WTC11 (cell line): ENCODE results near the gene ZBTB7C. TPM values are rescaled to one million over a fixed set of nuclear protein-coding genes. Genes with fewer than 3 reads are reported as not detected.

Experiments
- ATAC-seq: fragments of 200-7000 bp; cut with Tn5 transposase; 2 replicates; pipeline ENCODE4 v1.10.0; 2021; ENCODE audit warnings: mild to moderate bottlenecking, moderate library complexity
- CTCF ChIA-PET: fragments of 300-600 bp; sonication (Branson Sonifier 250); formaldehyde crosslinking; loops from one replicate; lab custom pipeline; 2021; ENCODE audit warnings: antibody characterized with exemption; lab: Charles Lee
- POLR2A ChIA-PET: fragments of 350-600 bp; sonication (Branson Sonifier 250); formaldehyde crosslinking; loops from one replicate; lab custom pipeline; 2021; ENCODE audit warnings: antibody characterized with exemption; lab: Charles Lee
- DNase-seq: peaks from one replicate; pipeline ENCODE4 v3.0.0; 2021; ENCODE audit warnings: low spot score
- H3K27ac Mint-ChIP-seq: 2 replicates; pipeline ENCODE4 v1.8.0; 2021; ENCODE audit warnings: mixed read lengths
- H3K27me3 Mint-ChIP-seq: 2 replicates; pipeline ENCODE4 v1.8.0; 2021; ENCODE audit warnings: low read depth, mild to moderate bottlenecking, moderate library complexity, mixed read lengths
- H3K36me3 Mint-ChIP-seq: 2 replicates; pipeline ENCODE4 v1.8.0; 2021; ENCODE audit warnings: mixed read lengths
- H3K4me1 Mint-ChIP-seq: 2 replicates; pipeline ENCODE4 v1.8.0; 2022; ENCODE audit warnings: mixed read lengths
- H3K4me3 Mint-ChIP-seq: 2 replicates; pipeline ENCODE4 v1.8.0; 2021; ENCODE audit warnings: mild to moderate bottlenecking, moderate library complexity, mixed read lengths
- H3K9me3 Mint-ChIP-seq: 2 replicates; pipeline ENCODE4 v1.8.0; 2021; ENCODE audit warnings: mixed read lengths
- CBFB ChIP-seq: sonication (generic); formaldehyde crosslinking; IDR thresholded peaks from 2 replicates; pipeline ENCODE4 v1.8.1; 2022; ENCODE audit warnings: mild to moderate bottlenecking, low read depth, missing genetic modification reagents
- CREM ChIP-seq: sonication (generic); formaldehyde crosslinking; IDR thresholded peaks from 2 replicates; pipeline ENCODE4 v1.8.1; 2022; ENCODE audit warnings: mild to moderate bottlenecking, missing genetic modification reagents, moderate library complexity
- ETV6 ChIP-seq: sonication (generic); formaldehyde crosslinking; IDR thresholded peaks from 2 replicates; pipeline ENCODE4 v1.8.1; 2022; ENCODE audit warnings: mild to moderate bottlenecking, missing genetic modification reagents
- FOXP4 ChIP-seq: sonication (generic); formaldehyde crosslinking; IDR thresholded peaks from 2 replicates; pipeline ENCODE4 v1.8.0; 2022; ENCODE audit warnings: mild to moderate bottlenecking, missing genetic modification reagents
- GTF2I ChIP-seq: fragments of 250-450 bp; sonication (Bioruptor Pico); conservative IDR thresholded peaks from 2 replicates; pipeline ENCODE4 v1.4.0; 2021; ENCODE audit warnings: mild to moderate bottlenecking
- IRF2 ChIP-seq: sonication (generic); formaldehyde crosslinking; IDR thresholded peaks from 2 replicates; pipeline ENCODE4 v1.8.0; 2022; ENCODE audit warnings: low read depth, missing genetic modification reagents, borderline replicate concordance
- NFATC4 ChIP-seq: fragments of 250-450 bp; sonication (Bioruptor Pico); IDR thresholded peaks from 2 replicates; pipeline ENCODE4 v1.9.0; 2021; ENCODE audit warnings: mild to moderate bottlenecking
- NR1H2 ChIP-seq: sonication (generic); formaldehyde crosslinking; IDR thresholded peaks from 2 replicates; pipeline ENCODE4 v1.9.0; 2021; ENCODE audit warnings: mild to moderate bottlenecking, moderate library complexity, missing genetic modification reagents
- NR3C1 ChIP-seq: sonication (generic); formaldehyde crosslinking; conservative IDR thresholded peaks from 2 replicates; pipeline ENCODE4 v1.8.1; 2023; ENCODE audit warnings: low read depth, mild to moderate bottlenecking, missing genetic modification reagents
- TEAD1 ChIP-seq: sonication (generic); formaldehyde crosslinking; IDR thresholded peaks from 2 replicates; pipeline ENCODE4 v1.8.0; 2022; ENCODE audit warnings: mild to moderate bottlenecking, missing genetic modification reagents
- ZNF423 ChIP-seq: fragments of 250-450 bp; sonication (Bioruptor Pico); IDR thresholded peaks from 2 replicates; pipeline ENCODE4 v2.1.2; 2022; ENCODE audit warnings: mild to moderate bottlenecking, moderate library complexity
- ZNF425 ChIP-seq: fragments of 250-450 bp; sonication (Bioruptor Pico); conservative IDR thresholded peaks from 2 replicates; pipeline ENCODE4 v1.9.0; 2021; ENCODE audit warnings: mild to moderate bottlenecking
- ZSCAN18 ChIP-seq: fragments of 250-450 bp; sonication (Bioruptor Pico); IDR thresholded peaks from 2 replicates; pipeline ENCODE4 v2.1.2; 2022; ENCODE audit warnings: mild to moderate bottlenecking, moderate library complexity
- total RNA-seq: library from RNA; stranded (reverse); gene quantifications from 3 replicates; pipeline ENCODE4 v1.2.3, GENCODE V29; 2021
- TF ChIP-seq, protein P1 (sequence below): sonication (generic); formaldehyde crosslinking; IDR thresholded peaks from 2 replicates; pipeline ENCODE4 v1.8.0; 2023; ENCODE audit warnings: mild to moderate bottlenecking, missing genetic modification reagents
- TF ChIP-seq, protein P2 (sequence below): fragments of 200-600 bp; IDR thresholded peaks from 2 replicates; pipeline ENCODE4 v1.8.0; 2022; ENCODE audit warnings: antibody characterized with exemption
- TF ChIP-seq, protein P3 (sequence below): sonication (generic); formaldehyde crosslinking; IDR thresholded peaks from 2 replicates; pipeline ENCODE4 v1.8.1; 2023; ENCODE audit warnings: mild to moderate bottlenecking, missing genetic modification reagents, borderline replicate concordance

The ZBTB7C gene
- total RNA-seq, 1 experiment from 2014 or later, result 0.48 TPM

- TF ChIP-seq, protein P1, sequence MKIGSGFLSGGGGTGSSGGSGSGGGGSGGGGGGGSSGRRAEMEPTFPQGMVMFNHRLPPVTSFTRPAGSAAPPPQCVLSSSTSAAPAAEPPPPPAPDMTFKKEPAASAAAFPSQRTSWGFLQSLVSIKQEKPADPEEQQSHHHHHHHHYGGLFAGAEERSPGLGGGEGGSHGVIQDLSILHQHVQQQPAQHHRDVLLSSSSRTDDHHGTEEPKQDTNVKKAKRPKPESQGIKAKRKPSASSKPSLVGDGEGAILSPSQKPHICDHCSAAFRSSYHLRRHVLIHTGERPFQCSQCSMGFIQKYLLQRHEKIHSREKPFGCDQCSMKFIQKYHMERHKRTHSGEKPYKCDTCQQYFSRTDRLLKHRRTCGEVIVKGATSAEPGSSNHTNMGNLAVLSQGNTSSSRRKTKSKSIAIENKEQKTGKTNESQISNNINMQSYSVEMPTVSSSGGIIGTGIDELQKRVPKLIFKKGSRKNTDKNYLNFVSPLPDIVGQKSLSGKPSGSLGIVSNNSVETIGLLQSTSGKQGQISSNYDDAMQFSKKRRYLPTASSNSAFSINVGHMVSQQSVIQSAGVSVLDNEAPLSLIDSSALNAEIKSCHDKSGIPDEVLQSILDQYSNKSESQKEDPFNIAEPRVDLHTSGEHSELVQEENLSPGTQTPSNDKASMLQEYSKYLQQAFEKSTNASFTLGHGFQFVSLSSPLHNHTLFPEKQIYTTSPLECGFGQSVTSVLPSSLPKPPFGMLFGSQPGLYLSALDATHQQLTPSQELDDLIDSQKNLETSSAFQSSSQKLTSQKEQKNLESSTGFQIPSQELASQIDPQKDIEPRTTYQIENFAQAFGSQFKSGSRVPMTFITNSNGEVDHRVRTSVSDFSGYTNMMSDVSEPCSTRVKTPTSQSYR (CRISPR knock-in tag), result no peak
- TF ChIP-seq, all 79 proteins: peak for 0
Observed at GRCh38 chr18:48404716-48405507, 4.3 kb downstream of the ZBTB7C start (continued).

DNA sequence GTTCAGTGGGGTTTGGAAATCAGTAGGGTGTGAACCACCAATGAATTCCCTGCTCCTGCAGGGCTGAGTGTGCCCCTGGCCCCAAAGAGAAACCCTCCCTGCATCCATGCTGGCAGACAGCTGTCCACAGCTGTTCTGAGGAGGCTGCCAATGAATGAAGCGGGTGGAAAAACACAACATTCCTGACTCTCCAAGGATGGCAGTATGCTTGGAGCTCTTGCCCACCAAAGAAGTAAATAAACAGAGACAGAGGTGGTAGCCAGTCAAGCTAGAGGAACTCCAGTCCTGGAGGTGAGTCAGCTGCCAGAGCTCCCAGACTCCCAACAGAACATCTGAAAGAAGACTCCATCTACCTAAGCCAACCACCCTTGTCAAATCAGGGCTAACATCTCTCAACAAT lies 6.2 kb downstream of the ZBTB7C start:
- no peaks in the 10 kb centered on the region for H3K36me3 Mint-ChIP-seq
- peaks cover 47% of the 10 kb centered on the region for H3K27me3 Mint-ChIP-seq
- no peak overlapping the region for H3K27ac Mint-ChIP-seq
- H3K9me3 Mint-ChIP-seq, result no peaks in the 10 kb centered on the region
- ATAC-seq (no peak), DNase-seq (no peak)
- POLR2A ChIA-PET, result no interaction called here
- peaks cover 22% of the 10 kb centered on the region for H3K4me1 Mint-ChIP-seq
- CTCF ChIA-PET, result interaction anchor here (1.0 kb wide), 1 partner anchor 42 kb away, joined by 3 read pairs; no protein-coding TSS in a partner anchor
- no peak overlapping the region for H3K4me3 Mint-ChIP-seq
- no peak for TF ChIP-seq ETV6 (CRISPR knock-in tag)
- no peak for TF ChIP-seq ZNF425 (CRISPR knock-in tag)
- no peak for TF ChIP-seq CBFB (CRISPR knock-in tag)
- no peak for TF ChIP-seq NR1H2 (CRISPR knock-in tag)
- TF ChIP-seq NFATC4 (CRISPR knock-in tag), result no peak
- no peak for TF ChIP-seq NR3C1 (CRISPR knock-in tag)
- no peak for TF ChIP-seq FOXP4 (CRISPR knock-in tag)
- no peak for TF ChIP-seq ZSCAN18 (CRISPR knock-in tag)
- TF ChIP-seq IRF2 (CRISPR knock-in tag), result no peak
- TF ChIP-seq, protein P2, sequence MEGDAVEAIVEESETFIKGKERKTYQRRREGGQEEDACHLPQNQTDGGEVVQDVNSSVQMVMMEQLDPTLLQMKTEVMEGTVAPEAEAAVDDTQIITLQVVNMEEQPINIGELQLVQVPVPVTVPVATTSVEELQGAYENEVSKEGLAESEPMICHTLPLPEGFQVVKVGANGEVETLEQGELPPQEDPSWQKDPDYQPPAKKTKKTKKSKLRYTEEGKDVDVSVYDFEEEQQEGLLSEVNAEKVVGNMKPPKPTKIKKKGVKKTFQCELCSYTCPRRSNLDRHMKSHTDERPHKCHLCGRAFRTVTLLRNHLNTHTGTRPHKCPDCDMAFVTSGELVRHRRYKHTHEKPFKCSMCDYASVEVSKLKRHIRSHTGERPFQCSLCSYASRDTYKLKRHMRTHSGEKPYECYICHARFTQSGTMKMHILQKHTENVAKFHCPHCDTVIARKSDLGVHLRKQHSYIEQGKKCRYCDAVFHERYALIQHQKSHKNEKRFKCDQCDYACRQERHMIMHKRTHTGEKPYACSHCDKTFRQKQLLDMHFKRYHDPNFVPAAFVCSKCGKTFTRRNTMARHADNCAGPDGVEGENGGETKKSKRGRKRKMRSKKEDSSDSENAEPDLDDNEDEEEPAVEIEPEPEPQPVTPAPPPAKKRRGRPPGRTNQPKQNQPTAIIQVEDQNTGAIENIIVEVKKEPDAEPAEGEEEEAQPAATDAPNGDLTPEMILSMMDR, result no peak
- TF ChIP-seq, protein P3, sequence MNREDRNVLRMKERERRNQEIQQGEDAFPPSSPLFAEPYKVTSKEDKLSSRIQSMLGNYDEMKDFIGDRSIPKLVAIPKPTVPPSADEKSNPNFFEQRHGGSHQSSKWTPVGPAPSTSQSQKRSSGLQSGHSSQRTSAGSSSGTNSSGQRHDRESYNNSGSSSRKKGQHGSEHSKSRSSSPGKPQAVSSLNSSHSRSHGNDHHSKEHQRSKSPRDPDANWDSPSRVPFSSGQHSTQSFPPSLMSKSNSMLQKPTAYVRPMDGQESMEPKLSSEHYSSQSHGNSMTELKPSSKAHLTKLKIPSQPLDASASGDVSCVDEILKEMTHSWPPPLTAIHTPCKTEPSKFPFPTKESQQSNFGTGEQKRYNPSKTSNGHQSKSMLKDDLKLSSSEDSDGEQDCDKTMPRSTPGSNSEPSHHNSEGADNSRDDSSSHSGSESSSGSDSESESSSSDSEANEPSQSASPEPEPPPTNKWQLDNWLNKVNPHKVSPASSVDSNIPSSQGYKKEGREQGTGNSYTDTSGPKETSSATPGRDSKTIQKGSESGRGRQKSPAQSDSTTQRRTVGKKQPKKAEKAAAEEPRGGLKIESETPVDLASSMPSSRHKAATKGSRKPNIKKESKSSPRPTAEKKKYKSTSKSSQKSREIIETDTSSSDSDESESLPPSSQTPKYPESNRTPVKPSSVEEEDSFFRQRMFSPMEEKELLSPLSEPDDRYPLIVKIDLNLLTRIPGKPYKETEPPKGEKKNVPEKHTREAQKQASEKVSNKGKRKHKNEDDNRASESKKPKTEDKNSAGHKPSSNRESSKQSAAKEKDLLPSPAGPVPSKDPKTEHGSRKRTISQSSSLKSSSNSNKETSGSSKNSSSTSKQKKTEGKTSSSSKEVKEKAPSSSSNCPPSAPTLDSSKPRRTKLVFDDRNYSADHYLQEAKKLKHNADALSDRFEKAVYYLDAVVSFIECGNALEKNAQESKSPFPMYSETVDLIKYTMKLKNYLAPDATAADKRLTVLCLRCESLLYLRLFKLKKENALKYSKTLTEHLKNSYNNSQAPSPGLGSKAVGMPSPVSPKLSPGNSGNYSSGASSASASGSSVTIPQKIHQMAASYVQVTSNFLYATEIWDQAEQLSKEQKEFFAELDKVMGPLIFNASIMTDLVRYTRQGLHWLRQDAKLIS, result no peak
- no peak for TF ChIP-seq TEAD1 (CRISPR knock-in tag)
- no peak for TF ChIP-seq CREM (CRISPR knock-in tag)
- no peak for TF ChIP-seq ZNF423 (CRISPR knock-in tag)
- no peak for TF ChIP-seq GTF2I (CRISPR knock-in tag)
